Adrenal gland (tissue), 12 donors: ENCODE measurements around the gene ATG14. TPM values are rescaled to one million over a fixed set of nuclear protein-coding genes. Genes with fewer than 3 reads are reported as not detected.
"Not testable (repeated sequence)": the region's sequence is repeated elsewhere in the genome, so short reads cannot be mapped to it uniquely, and the experiment has no call there.

Experiments
- DNase-seq, 7 donors: peaks; one replicate each; pipeline ENCODE4 v3.0.0-alpha.2; 2019 to 2020
- H3K27ac ChIP-seq, 5 donors: fragments of 200-600 bp; sonication (generic) in 4 of 5; 1 replicate in 3 of 5; 2 replicates in 2 of 5; pipeline versions ENCODE4 v1.5.1 to v1.8.0; 2016 to 2020; ENCODE audit warnings: mild to moderate bottlenecking in 1 of 5
- H3K27me3 ChIP-seq: fragments of 200-600 bp; 2 replicates; pipeline ENCODE4 v1.8.0; 2021
- H3K36me3 ChIP-seq, 2 donors: fragments of 200-600 bp; replicated peaks in 1 of 2; 1 replicate in 1 of 2; 2 replicates in 1 of 2; pipeline versions ENCODE4 v1.5.1 to v1.8.0; 2018 to 2022
- H3K4me1 ChIP-seq, 2 donors: fragments of 200-600 bp; replicated peaks in 1 of 2; 1 replicate in 1 of 2; 2 replicates in 1 of 2; pipeline versions ENCODE4 v1.5.1 to v1.8.0; 2018 to 2021
- H3K4me3 ChIP-seq, 4 donors: fragments of 200-600 bp; sonication (generic) in 3 of 4; one replicate each; pipeline ENCODE4 v1.5.1; 2016 to 2018
- H3K9me3 ChIP-seq, 3 donors: fragments of 200-600 bp; sonication (generic) in 1 of 3; replicated peaks in 1 of 3; 1 replicate in 2 of 3; 2 replicates in 1 of 3; pipeline versions ENCODE4 v1.5.1 to v1.8.0; 2016 to 2021
- POLR2A ChIP-seq, 2 donors: fragments of 450-650 bp; IDR thresholded peaks; one replicate each; pipeline ENCODE4 v1.6.1; 2017; ENCODE audit warnings: antibody characterized with exemption in 2 of 2, mild to moderate bottlenecking in 2 of 2, moderate library complexity in 1 of 2
- WGBS, 4 donors: extraction: QIAGEN DNeasy Blood & Tissue Kit in 2 of 4; methylation state at CpG; one replicate each; pipeline versions ENCODE4 v1.1.5 to v1.1.7; 2013 to 2017; 5-methylcytosine and 5-hydroxymethylcytosine counted together
- intact Hi-C, 2 donors: fragments of 100-400 bp; cut with DNase I; formaldehyde crosslinking; loops; one replicate each; pipeline versions ENCODE4 v1.14.1 to v1.15.0; 2022 to 2023
- polyA plus RNA-seq, 3 donors: library from polyadenylated mRNA; stranded (reverse); fragments of 200-250 nt in 2 of 3; fragments of 350-450 nt in 1 of 3; fragmentation: Illumina TruSeq in 1 of 3; extraction: RNeasy Lipid Tissue Mini Kit (QIAGEN cat#74804) in 1 of 3; gene quantifications; one replicate each; pipeline ENCODE4 v1.2.3, GENCODE V29; 2013 to 2014
- total RNA-seq, 9 donors: library from RNA; depleted of rRNA in 4 of 9; stranded (reverse); fragments of >200 nt in 4 of 9; fragments of 120-200 nt in 1 of 9; fragmentation: NEBNext Ultra II Directional in 1 of 9; extraction: Animal tissue kit (Norgen Biotek cat#: 25700) in 1 of 9; gene quantifications; one replicate each; pipeline versions ENCODE4 v1.1.0 to v1.2.4, GENCODE V29; 2013 to 2023
- TF ChIP-seq, protein P1 (sequence below), 6 experiments: fragments of 450-650 bp in 4 of 6; fragments of 200-600 bp in 2 of 6; sonication (generic) in 1 of 6; IDR thresholded peaks; 1 replicate in 5 of 6; 2 replicates in 1 of 6; pipeline versions ENCODE4 v1.5.1 to v1.8.0; 2016 to 2021; ENCODE audit warnings: antibody characterized with exemption in 6 of 6, mild to moderate bottlenecking in 2 of 6, moderate library complexity in 1 of 6
- donor health status: healthy with polysubstance abuse.
- donor health status: Bipolar disorder and iron deficiency.
- donor health status: DM: yes; HTN: yes; CAD: no.
- donor health status: DM: no; HTN: no; CAD: no.
- donor health status: DM: no; HTN: no; CAD: no.
- donor health status: DM: yes; HTN: yes; CAD: no.

Gene ATG14
- total and polyA plus RNA-seq, 12 donors = 5.1 to 21.7 (median 12.2) TPM

- no peak for DNase-seq
- intact Hi-C loops = loop anchor here in 1 of 2 donors (10.0 kb wide), 1 partner anchor 170 kb away; no protein-coding TSS in a partner anchor
- no peaks in the 10 kb centered on the region for H3K4me1 ChIP-seq
- TF ChIP-seq, protein P1, sequence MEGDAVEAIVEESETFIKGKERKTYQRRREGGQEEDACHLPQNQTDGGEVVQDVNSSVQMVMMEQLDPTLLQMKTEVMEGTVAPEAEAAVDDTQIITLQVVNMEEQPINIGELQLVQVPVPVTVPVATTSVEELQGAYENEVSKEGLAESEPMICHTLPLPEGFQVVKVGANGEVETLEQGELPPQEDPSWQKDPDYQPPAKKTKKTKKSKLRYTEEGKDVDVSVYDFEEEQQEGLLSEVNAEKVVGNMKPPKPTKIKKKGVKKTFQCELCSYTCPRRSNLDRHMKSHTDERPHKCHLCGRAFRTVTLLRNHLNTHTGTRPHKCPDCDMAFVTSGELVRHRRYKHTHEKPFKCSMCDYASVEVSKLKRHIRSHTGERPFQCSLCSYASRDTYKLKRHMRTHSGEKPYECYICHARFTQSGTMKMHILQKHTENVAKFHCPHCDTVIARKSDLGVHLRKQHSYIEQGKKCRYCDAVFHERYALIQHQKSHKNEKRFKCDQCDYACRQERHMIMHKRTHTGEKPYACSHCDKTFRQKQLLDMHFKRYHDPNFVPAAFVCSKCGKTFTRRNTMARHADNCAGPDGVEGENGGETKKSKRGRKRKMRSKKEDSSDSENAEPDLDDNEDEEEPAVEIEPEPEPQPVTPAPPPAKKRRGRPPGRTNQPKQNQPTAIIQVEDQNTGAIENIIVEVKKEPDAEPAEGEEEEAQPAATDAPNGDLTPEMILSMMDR (IDR thresholded peaks at IDR 0.05) = no peak
- no peak for TF ChIP-seq POLR2A (IDR thresholded peaks at IDR 0.05)
- H3K27me3 ChIP-seq = no peaks in the 10 kb centered on the region
- no peaks in the 10 kb centered on the region for H3K9me3 ChIP-seq
- H3K36me3 ChIP-seq = no peaks in the 10 kb centered on the region
- no peak overlapping the region for H3K27ac ChIP-seq
- WGBS, 4 donors = 71 to 90% (median 75%) methylated on average over 1 of the region's 1 CpG
- H3K4me3 ChIP-seq = no peak overlapping the region
Measured at GRCh38 chr14:55425091-55425490, 13.5 kb upstream of the ATG14 start.

- Histone ChIP-seq H3K4me1 (no peaks in the 10 kb centered on the region), H3K9me3 (no peaks in the 10 kb centered on the region), H3K4me3 (no peak overlapping the region), H3K36me3 (no peaks in the 10 kb centered on the region), H3K27me3 (no peaks in the 10 kb centered on the region), H3K27ac (no peak overlapping the region)
- no peak for DNase-seq
- intact Hi-C loops = loop anchor here in 1 of 2 donors (10.0 kb wide), 1 partner anchor 169 kb away; no protein-coding TSS in a partner anchor
- 34 to 43% (median 39%) methylated on average over 2 of the region's 2 CpGs for WGBS, 4 donors
- TF ChIP-seq POLR2A (IDR thresholded peaks at IDR 0.05) = no peak
- TF ChIP-seq, protein P1 (IDR thresholded peaks at IDR 0.05) = no peak
Measured at GRCh38 chr14:55423969-55424368, 12.3 kb upstream of the ATG14 start.

- not testable (repeated sequence) for H3K36me3 ChIP-seq, H3K27me3 ChIP-seq, H3K4me1 ChIP-seq, H3K4me3 ChIP-seq, H3K27ac ChIP-seq, DNase-seq, H3K9me3 ChIP-seq
- intact Hi-C loops = loop anchor here in 1 of 2 donors (10.0 kb wide), 1 partner anchor 168 kb away; no protein-coding TSS in a partner anchor
- 88 to 90% (median 89%) methylated on average over 11 of the region's 11 CpGs for WGBS, 4 donors
Measured at GRCh38 chr14:55422338-55422737, 10.7 kb upstream of the ATG14 start.

GRCh38 chr14:55419663-55420062 lies 8.0 kb upstream of the ATG14 start:
- H3K9me3 ChIP-seq = no peaks in the 10 kb centered on the region
- DNase-seq = no peak
- no peaks in the 10 kb centered on the region for H3K27me3 ChIP-seq
- WGBS, 4 donors = 82 to 100% (median 93%) methylated on average over 1 of the region's 1 CpG
- H3K4me1 ChIP-seq = no peaks in the 10 kb centered on the region
- no peak overlapping the region for H3K27ac ChIP-seq
- H3K36me3 ChIP-seq = no peaks in the 10 kb centered on the region
- TF ChIP-seq, protein P1 (IDR thresholded peaks at IDR 0.05) = no peak
- TF ChIP-seq POLR2A (IDR thresholded peaks at IDR 0.05) = no peak
- H3K4me3 ChIP-seq = no peak overlapping the region
- intact Hi-C loops = loop anchor here in 1 of 2 donors (10.0 kb wide), 1 partner anchor 165 kb away; no protein-coding TSS in a partner anchor

DNA sequence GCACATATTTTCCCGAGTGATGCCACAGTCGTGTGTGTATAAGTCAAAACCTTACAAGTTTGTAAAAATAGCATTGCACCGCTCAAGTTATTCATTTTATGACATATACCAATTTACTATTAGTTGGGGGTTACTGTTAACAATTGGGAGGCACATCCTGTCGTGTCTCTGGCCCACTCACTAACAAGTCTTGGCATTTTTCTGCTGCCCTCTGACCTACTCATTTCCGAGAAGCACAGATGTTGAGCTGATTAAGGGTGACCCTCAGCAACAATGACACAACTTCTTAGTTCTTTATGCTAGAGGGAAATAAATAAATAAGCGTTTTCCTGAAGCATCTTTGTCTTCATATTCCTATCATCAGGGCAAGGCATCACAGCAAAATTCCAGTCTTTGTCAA lies 6.8 kb upstream of the ATG14 start:
- peak in 1 of 7 donors; percentile 17 for DNase-seq
- intact Hi-C loops = no loop called here
- WGBS, 4 donors = 39 to 52% (median 44%) methylated on average over 6 of the region's 6 CpGs
- H3K27ac ChIP-seq = no peak overlapping the region
- TF ChIP-seq POLR2A (IDR thresholded peaks at IDR 0.05) = no peak
- TF ChIP-seq, protein P1 (IDR thresholded peaks at IDR 0.05) = no peak
- H3K9me3 ChIP-seq = no peaks in the 10 kb centered on the region
- H3K4me3 ChIP-seq = no peak overlapping the region
- H3K36me3 ChIP-seq = no peaks in the 10 kb centered on the region
- H3K4me1 ChIP-seq = no peaks in the 10 kb centered on the region
- H3K27me3 ChIP-seq = no peaks in the 10 kb centered on the region
